Measurements from ENCODE around the gene BUB1.

BUB1 gene

DNA sequence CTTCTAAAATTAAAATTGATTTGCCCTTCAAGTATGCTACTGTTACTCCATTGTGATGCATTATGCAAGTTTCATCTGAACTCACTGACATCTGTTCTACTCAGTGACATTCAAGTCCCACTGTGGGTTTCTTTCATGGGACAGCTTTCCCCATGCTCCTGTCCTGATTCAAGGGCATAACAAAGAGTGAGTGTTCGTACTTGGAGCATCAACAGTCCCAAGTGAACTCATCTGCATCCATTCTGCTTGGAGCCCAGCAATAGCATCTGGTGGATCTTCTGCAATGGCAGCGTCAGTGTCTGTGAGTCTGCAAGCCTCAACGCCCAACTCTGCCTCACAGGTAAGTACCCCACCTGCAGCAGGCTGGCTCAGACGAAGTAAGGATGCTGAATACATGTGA is 27.5 kb downstream of the BUB1 start:
- H3K27me3 ChIP-seq (replicated peaks; ENCODE audit: insufficient read depth, low read length): no peaks in the 10 kb centered on the region
- peaks cover 70% of the 10 kb centered on the region for H3K79me2 ChIP-seq (ENCODE audit: low read length)
- H3K4me1 ChIP-seq (ENCODE audit: low read length): no peaks in the 10 kb centered on the region
- no peaks in the 10 kb centered on the region for H3F3A ChIP-seq (ENCODE audit: insufficient read depth, low read length)
- no peaks in the 10 kb centered on the region for H4K20me1 ChIP-seq (ENCODE audit: insufficient read depth, low read length)
- no peak for DNase-seq
- H2AFZ ChIP-seq (ENCODE audit: low read length): no peak overlapping the region
- H3K9me2 ChIP-seq (replicated peaks; ENCODE audit: insufficient read depth, low read length): no peaks in the 10 kb centered on the region
- no peak for TF ChIP-seq EZH2 (optimal IDR thresholded peaks at IDR 0.05; ENCODE audit: low read depth, low read length)
- TF ChIP-seq, protein P1, sequence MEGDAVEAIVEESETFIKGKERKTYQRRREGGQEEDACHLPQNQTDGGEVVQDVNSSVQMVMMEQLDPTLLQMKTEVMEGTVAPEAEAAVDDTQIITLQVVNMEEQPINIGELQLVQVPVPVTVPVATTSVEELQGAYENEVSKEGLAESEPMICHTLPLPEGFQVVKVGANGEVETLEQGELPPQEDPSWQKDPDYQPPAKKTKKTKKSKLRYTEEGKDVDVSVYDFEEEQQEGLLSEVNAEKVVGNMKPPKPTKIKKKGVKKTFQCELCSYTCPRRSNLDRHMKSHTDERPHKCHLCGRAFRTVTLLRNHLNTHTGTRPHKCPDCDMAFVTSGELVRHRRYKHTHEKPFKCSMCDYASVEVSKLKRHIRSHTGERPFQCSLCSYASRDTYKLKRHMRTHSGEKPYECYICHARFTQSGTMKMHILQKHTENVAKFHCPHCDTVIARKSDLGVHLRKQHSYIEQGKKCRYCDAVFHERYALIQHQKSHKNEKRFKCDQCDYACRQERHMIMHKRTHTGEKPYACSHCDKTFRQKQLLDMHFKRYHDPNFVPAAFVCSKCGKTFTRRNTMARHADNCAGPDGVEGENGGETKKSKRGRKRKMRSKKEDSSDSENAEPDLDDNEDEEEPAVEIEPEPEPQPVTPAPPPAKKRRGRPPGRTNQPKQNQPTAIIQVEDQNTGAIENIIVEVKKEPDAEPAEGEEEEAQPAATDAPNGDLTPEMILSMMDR (IDR thresholded peaks at IDR 0.05; ENCODE audit: low read length): no peak
- no peak for TF ChIP-seq EZH2phosphoT487 (IDR thresholded peaks at IDR 0.05; ENCODE audit: low read length)
- H3K4me2 ChIP-seq (ENCODE audit: low read depth, low read length): no peak overlapping the region
- H3K9ac ChIP-seq (ENCODE audit: low read length): no peak overlapping the region
- H3K9me3 ChIP-seq (replicated peaks; ENCODE audit: insufficient read depth, low read length): no peaks in the 10 kb centered on the region
- no peak overlapping the region for H3K27ac ChIP-seq (ENCODE audit: low read length)
- peaks cover 32% of the 10 kb centered on the region for H3K36me3 ChIP-seq (replicated peaks; ENCODE audit: insufficient read depth, low read length)
- no peak overlapping the region for H3K4me3 ChIP-seq (ENCODE audit: low read length)

DNA sequence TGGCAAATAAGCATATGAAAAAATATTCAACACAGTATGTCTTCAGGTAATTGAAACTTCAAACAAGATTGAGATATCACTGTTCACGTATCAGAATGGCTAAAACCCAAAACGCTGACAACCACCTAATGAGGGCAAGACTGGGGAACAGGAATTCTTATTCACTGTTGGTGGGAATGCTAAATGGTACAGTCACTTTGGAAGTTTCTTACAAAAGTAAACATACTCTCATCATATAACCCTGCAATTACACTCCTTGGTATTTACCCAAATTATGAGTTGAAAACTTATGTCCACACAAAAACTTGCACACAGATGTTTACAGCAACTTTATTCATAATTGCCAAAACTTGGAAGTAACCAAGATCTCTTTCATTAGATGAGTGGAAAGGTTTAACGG is 30.1 kb downstream of the BUB1 start:
- H3K36me3 ChIP-seq (replicated peaks; ENCODE audit: insufficient read depth, low read length): peaks cover 21% of the 10 kb centered on the region
- H3K4me1 ChIP-seq (ENCODE audit: low read length): no peaks in the 10 kb centered on the region
- TF ChIP-seq EZH2phosphoT487 (IDR thresholded peaks at IDR 0.05; ENCODE audit: low read length) (no peak), EZH2 (optimal IDR thresholded peaks at IDR 0.05; ENCODE audit: low read depth, low read length) (no peak)
- TF ChIP-seq, protein P1 (IDR thresholded peaks at IDR 0.05; ENCODE audit: low read length): no peak
- no peaks in the 10 kb centered on the region for H3K9me2 ChIP-seq (replicated peaks; ENCODE audit: insufficient read depth, low read length)
- no peaks in the 10 kb centered on the region for H3F3A ChIP-seq (ENCODE audit: insufficient read depth, low read length)
- peaks cover 81% of the 10 kb centered on the region for H3K79me2 ChIP-seq (ENCODE audit: low read length)
- H2AFZ ChIP-seq (ENCODE audit: low read length): no peak overlapping the region
- no peak for DNase-seq
- no peak overlapping the region for H3K27ac ChIP-seq (ENCODE audit: low read length)
- H3K4me3 ChIP-seq (ENCODE audit: low read length): no peak overlapping the region
- no peaks in the 10 kb centered on the region for H3K9me3 ChIP-seq (replicated peaks; ENCODE audit: insufficient read depth, low read length)
- H3K27me3 ChIP-seq (replicated peaks; ENCODE audit: insufficient read depth, low read length): no peaks in the 10 kb centered on the region
- no peak overlapping the region for H3K4me2 ChIP-seq (ENCODE audit: low read depth, low read length)
- H3K9ac ChIP-seq (ENCODE audit: low read length): no peak overlapping the region
- H4K20me1 ChIP-seq (ENCODE audit: insufficient read depth, low read length): no peaks in the 10 kb centered on the region

DNA sequence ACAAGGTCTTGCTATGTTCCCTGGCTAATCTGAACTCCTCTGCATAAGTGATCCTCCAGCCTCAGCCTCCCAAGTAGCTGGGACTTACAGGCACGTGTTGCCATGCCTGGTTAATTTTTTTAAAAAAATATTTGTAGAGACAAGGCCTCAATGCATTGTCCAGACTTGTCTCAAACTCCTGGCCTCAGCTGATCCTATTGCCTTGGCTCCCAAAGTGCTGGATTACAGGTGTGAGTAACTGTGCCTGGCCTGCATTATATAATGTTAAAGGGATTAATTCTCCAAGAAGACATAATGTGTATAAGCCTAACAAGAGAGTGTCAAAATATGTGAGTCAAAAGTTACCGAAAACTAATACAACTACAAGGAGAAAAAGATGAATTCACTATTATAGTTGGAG is 32.2 kb downstream of the BUB1 start:
- Histone ChIP-seq H3K9me2 (replicated peaks; ENCODE audit: insufficient read depth, low read length) (no peaks in the 10 kb centered on the region), H3K4me2 (ENCODE audit: low read depth, low read length) (no peak overlapping the region), H2AFZ (ENCODE audit: low read length) (no peak overlapping the region), H3F3A (ENCODE audit: insufficient read depth, low read length) (no peaks in the 10 kb centered on the region), H3K4me1 (ENCODE audit: low read length) (no peaks in the 10 kb centered on the region), H3K27ac (ENCODE audit: low read length) (no peak overlapping the region), H3K36me3 (replicated peaks; ENCODE audit: insufficient read depth, low read length) (peaks cover 26% of the 10 kb centered on the region), H3K27me3 (replicated peaks; ENCODE audit: insufficient read depth, low read length) (no peaks in the 10 kb centered on the region), H3K9me3 (replicated peaks; ENCODE audit: insufficient read depth, low read length) (no peaks in the 10 kb centered on the region), H4K20me1 (ENCODE audit: insufficient read depth, low read length) (no peaks in the 10 kb centered on the region), H3K79me2 (ENCODE audit: low read length) (peaks cover 73% of the 10 kb centered on the region), H3K4me3 (ENCODE audit: low read length) (no peak overlapping the region), H3K9ac (ENCODE audit: low read length) (no peak overlapping the region)
- DNase-seq: no peak
- TF ChIP-seq EZH2 (optimal IDR thresholded peaks at IDR 0.05; ENCODE audit: low read depth, low read length) (no peak), EZH2phosphoT487 (IDR thresholded peaks at IDR 0.05; ENCODE audit: low read length) (no peak)
- TF ChIP-seq, protein P1 (IDR thresholded peaks at IDR 0.05; ENCODE audit: low read length): no peak
